Measurements from ENCODE around the gene FOXF1.

FOXF1 gene

GRCh38 chr16:86532526-86532815 is 22.1 kb downstream of the FOXF1 start:
- in situ Hi-C loops (cut with MboI; ENCODE audit: low pct_unique_long_range_greater_than_20kb, low sequenced_read_pairs, unreplicated experiment), result no loop called here

GRCh38 chr16:86533076-86533475 is 22.7 kb downstream of the FOXF1 start:
- no peak for TF ChIP-seq CTCF (IDR thresholded peaks at IDR 0.05; ENCODE audit: extremely low read depth, insufficient read depth, missing control alignments)
- no peak for DNase-seq (ENCODE audit: low spot score)
- in situ Hi-C loops (cut with MboI; ENCODE audit: low pct_unique_long_range_greater_than_20kb, low sequenced_read_pairs, unreplicated experiment), result no loop called here

More at GRCh38 chr16:86532526-86532815, 22.1 kb downstream of the FOXF1 start:
- DNase-seq (ENCODE audit: low spot score), result peak; percentile 12
- TF ChIP-seq CTCF (IDR thresholded peaks at IDR 0.05; ENCODE audit: extremely low read depth, insufficient read depth, missing control alignments), result no peak

- no peak for DNase-seq (ENCODE audit: low spot score)
- in situ Hi-C loops (cut with MboI; ENCODE audit: low pct_unique_long_range_greater_than_20kb, low sequenced_read_pairs, unreplicated experiment), result no loop called here
- TF ChIP-seq CTCF (IDR thresholded peaks at IDR 0.05; ENCODE audit: extremely low read depth, insufficient read depth, missing control alignments), result no peak
Observed at GRCh38 chr16:86533767-86534351, 23.5 kb downstream of the FOXF1 start.

GRCh38 chr16:86534779-86535615 is 24.7 kb downstream of the FOXF1 start:
- in situ Hi-C loops (cut with MboI; ENCODE audit: low pct_unique_long_range_greater_than_20kb, low sequenced_read_pairs, unreplicated experiment), result no loop called here
- TF ChIP-seq CTCF (IDR thresholded peaks at IDR 0.05; ENCODE audit: extremely low read depth, insufficient read depth, missing control alignments), result no peak

GRCh38 chr16:86536621-86537020 is 26.3 kb downstream of the FOXF1 start:
- in situ Hi-C loops (cut with MboI; ENCODE audit: low pct_unique_long_range_greater_than_20kb, low sequenced_read_pairs, unreplicated experiment), result no loop called here
- no peak for DNase-seq (ENCODE audit: low spot score)
- TF ChIP-seq CTCF (IDR thresholded peaks at IDR 0.05; ENCODE audit: extremely low read depth, insufficient read depth, missing control alignments), result no peak

More at GRCh38 chr16:86534779-86535615, 24.7 kb downstream of the FOXF1 start:
- DNase-seq (ENCODE audit: low spot score), result no peak

- in situ Hi-C loops (cut with MboI; ENCODE audit: low pct_unique_long_range_greater_than_20kb, low sequenced_read_pairs, unreplicated experiment), result no loop called here
- DNase-seq (ENCODE audit: low spot score), result no peak
Observed at GRCh38 chr16:86537486-86537885, 27.2 kb downstream of the FOXF1 start.

More at GRCh38 chr16:86537486-86537885, 27.2 kb downstream of the FOXF1 start:
- TF ChIP-seq CTCF (IDR thresholded peaks at IDR 0.05; ENCODE audit: extremely low read depth, insufficient read depth, missing control alignments), result no peak

Data from GM13977 (cell line).